Right atrium auricular region (tissue), 2 donors: ENCODE measurements around the gene FGF2. TPM values are rescaled to one million over a fixed set of nuclear protein-coding genes. Genes with fewer than 3 reads are reported as not detected.
A peak's percentile ranks its signal among the peaks of the same experiment; 100 is the strongest.

ENCODE experiments used
- DNase-seq: peaks from one replicate; pipeline ENCODE4 v3.0.0-alpha.2; 2019; ENCODE audit warnings: low spot score
- H3K27ac ChIP-seq, 2 donors: fragments of 200-600 bp; sonication (generic); 1 replicate in 1 of 2; 2 replicates in 1 of 2; pipeline ENCODE4 v1.5.1; 2016 to 2019
- H3K27me3 ChIP-seq, 2 donors: fragments of 200-600 bp; sonication (generic); one replicate each; pipeline versions ENCODE4 v1.5.1 to v1.6.0; 2017 to 2019
- H3K36me3 ChIP-seq: fragments of 200-600 bp; sonication (generic); one replicate; pipeline ENCODE4 v1.5.1; 2016
- H3K4me1 ChIP-seq, 2 donors: fragments of 200-600 bp; sonication (generic); one replicate each; pipeline versions ENCODE4 v1.5.1 to v1.6.0; 2017 to 2019
- H3K4me3 ChIP-seq, 2 donors: fragments of 200-600 bp; sonication (generic); 1 replicate in 1 of 2; 2 replicates in 1 of 2; pipeline ENCODE4 v1.5.1; 2017 to 2019; ENCODE audit warnings: mild to moderate bottlenecking in 1 of 2, moderate library complexity in 1 of 2
- H3K9me3 ChIP-seq, 2 donors: fragments of 200-600 bp; sonication (generic); one replicate each; pipeline ENCODE4 v1.5.1; 2019
- total RNA-seq, 2 donors: library from RNA; depleted of rRNA; stranded (reverse); fragments of >200 nt; gene quantifications; one replicate each; pipeline ENCODE4 v1.1.0, GENCODE V29; 2016
- TF ChIP-seq, protein P1 (sequence below), 2 donors: fragments of 200-600 bp; sonication (generic); IDR thresholded peaks; one replicate each; pipeline ENCODE4 v1.5.1; 2019; ENCODE audit warnings: antibody characterized with exemption in 2 of 2

The FGF2 gene
- total RNA-seq, 2 donors from 2014 or later = 4.3 to 11.6 TPM

- H3K27ac ChIP-seq = no peak overlapping the region
- no peaks in the 10 kb centered on the region for H3K9me3 ChIP-seq
These were observed 91.1 kb downstream of the FGF2 start for GRCh38 chr4:122917731-122918130.

GRCh38 chr4:122920473-122920872 is 93.8 kb downstream of the FGF2 start:
- TF ChIP-seq, protein P1, sequence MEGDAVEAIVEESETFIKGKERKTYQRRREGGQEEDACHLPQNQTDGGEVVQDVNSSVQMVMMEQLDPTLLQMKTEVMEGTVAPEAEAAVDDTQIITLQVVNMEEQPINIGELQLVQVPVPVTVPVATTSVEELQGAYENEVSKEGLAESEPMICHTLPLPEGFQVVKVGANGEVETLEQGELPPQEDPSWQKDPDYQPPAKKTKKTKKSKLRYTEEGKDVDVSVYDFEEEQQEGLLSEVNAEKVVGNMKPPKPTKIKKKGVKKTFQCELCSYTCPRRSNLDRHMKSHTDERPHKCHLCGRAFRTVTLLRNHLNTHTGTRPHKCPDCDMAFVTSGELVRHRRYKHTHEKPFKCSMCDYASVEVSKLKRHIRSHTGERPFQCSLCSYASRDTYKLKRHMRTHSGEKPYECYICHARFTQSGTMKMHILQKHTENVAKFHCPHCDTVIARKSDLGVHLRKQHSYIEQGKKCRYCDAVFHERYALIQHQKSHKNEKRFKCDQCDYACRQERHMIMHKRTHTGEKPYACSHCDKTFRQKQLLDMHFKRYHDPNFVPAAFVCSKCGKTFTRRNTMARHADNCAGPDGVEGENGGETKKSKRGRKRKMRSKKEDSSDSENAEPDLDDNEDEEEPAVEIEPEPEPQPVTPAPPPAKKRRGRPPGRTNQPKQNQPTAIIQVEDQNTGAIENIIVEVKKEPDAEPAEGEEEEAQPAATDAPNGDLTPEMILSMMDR (IDR thresholded peaks at IDR 0.05) = no peak
- no peak overlapping the region for H3K27ac ChIP-seq
- H3K9me3 ChIP-seq = no peaks in the 10 kb centered on the region
- H3K27me3 ChIP-seq = no peaks in the 10 kb centered on the region
- no peak for DNase-seq
- no peaks in the 10 kb centered on the region for H3K36me3 ChIP-seq
- peaks cover 0 to 12% of the 10 kb centered on the region in 2 donors for H3K4me1 ChIP-seq
- no peak overlapping the region for H3K4me3 ChIP-seq

More at GRCh38 chr4:122917731-122918130, 91.1 kb downstream of the FGF2 start:
- Histone ChIP-seq H3K36me3 (no peaks in the 10 kb centered on the region), H3K4me3 (no peak overlapping the region), H3K27me3 (no peaks in the 10 kb centered on the region), H3K4me1 (no peaks in the 10 kb centered on the region)
- no peak for DNase-seq
- TF ChIP-seq, protein P1 (IDR thresholded peaks at IDR 0.05) = no peak

DNA sequence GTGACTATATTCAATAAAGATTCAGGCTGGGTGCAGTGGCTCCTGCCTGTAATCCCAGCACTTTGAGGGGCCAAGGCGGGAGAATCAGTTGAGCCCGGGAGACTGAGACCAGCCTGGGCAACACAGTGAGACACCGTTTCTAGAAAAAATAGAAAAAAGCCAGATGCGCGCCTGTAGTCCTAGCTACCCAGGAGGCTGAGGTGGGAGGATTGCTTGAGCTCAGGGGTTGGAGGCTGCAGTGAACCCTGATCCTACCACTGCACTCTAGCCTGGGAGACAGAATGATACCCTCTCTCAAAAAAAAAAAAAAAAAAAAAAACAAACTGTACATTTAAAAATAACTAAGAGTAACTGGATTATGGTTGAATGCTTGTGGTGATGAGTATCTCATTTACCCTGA is 94.7 kb downstream of the FGF2 start:
- Histone ChIP-seq H3K27ac (peak overlapping the region in 1 of 2 donors; percentile 82), H3K4me3 (peak overlapping the region; percentile 79 to 84), H3K9me3 (no peaks in the 10 kb centered on the region)

GRCh38 chr4:122921971-122922876 is 95.6 kb downstream of the FGF2 start, which contains the start of gene NUDT6:
Gene NUDT6 (minus strand): TSS chr4:122922597. CDS start chr4:122922572, 25 bp downstream.
- H3K9me3 ChIP-seq = no peaks in the 10 kb centered on the region
- TF ChIP-seq, protein P1 (IDR thresholded peaks at IDR 0.05) = no peak

More for the DNA sequence above, 94.7 kb downstream of the FGF2 start:
- TF ChIP-seq, protein P1 (IDR thresholded peaks at IDR 0.05) = no peak
- Histone ChIP-seq H3K36me3 (no peaks in the 10 kb centered on the region), H3K27me3 (no peaks in the 10 kb centered on the region), H3K4me1 (peaks cover 0 to 12% of the 10 kb centered on the region in 2 donors)
- DNase-seq = no peak

GRCh38 chr4:122922877-122923511 is 96.4 kb downstream of the FGF2 start:
- TF ChIP-seq, protein P1 (IDR thresholded peaks at IDR 0.05) = no peak
- peak overlapping the region; percentile 75 to 82 for H3K27ac ChIP-seq
- peaks cover 0 to 12% of the 10 kb centered on the region in 2 donors for H3K4me1 ChIP-seq
- peak; percentile 87 for DNase-seq
- no peaks in the 10 kb centered on the region for H3K9me3 ChIP-seq
- H3K4me3 ChIP-seq = peak overlapping the region; percentile 79 to 84
- H3K27me3 ChIP-seq = no peaks in the 10 kb centered on the region
- no peaks in the 10 kb centered on the region for H3K36me3 ChIP-seq

More at GRCh38 chr4:122921971-122922876, 95.6 kb downstream of the FGF2 start, which contains the start of gene NUDT6:
- Histone ChIP-seq H3K36me3 (no peaks in the 10 kb centered on the region), H3K4me3 (peak within 1 kb of the TSS; percentile 79 to 84), H3K27me3 (no peaks in the 10 kb centered on the region), H3K27ac (peak within 1 kb of the TSS; percentile 75 to 82), H3K4me1 (peaks cover 0 to 12% of the 10 kb centered on the region in 2 donors)
- DNase-seq = peak; percentile 71
